B cell (primary cell): ENCODE data around the gene PAIP1. TPM values are rescaled to one million over a fixed set of nuclear protein-coding genes. Genes with fewer than 3 reads are reported as not detected.
A peak's percentile ranks its signal among the peaks of the same experiment; 100 is the strongest.

ENCODE experiments used
- ATAC-seq: fragments of 200-7000 bp; cut with Tn5 transposase; one replicate; pipeline ENCODE4 v1.10.0; 2021; ENCODE audit warnings: low read depth, mild to moderate bottlenecking, moderate number of reproducible peaks, moderate library complexity
- CTCF ChIA-PET: fragments of 350-600 bp; sonication (Branson Sonifier 250); formaldehyde crosslinking; loops from one replicate; lab custom pipeline; 2021; ENCODE audit warnings: antibody characterized with exemption, inconsistent platforms; lab: Charles Lee
- POLR2A ChIA-PET: fragments of 350-600 bp; sonication (Branson Sonifier 250); formaldehyde crosslinking; loops from one replicate; lab custom pipeline; 2021; ENCODE audit warnings: antibody characterized with exemption; lab: Charles Lee
- DNase-seq: peaks from one replicate; pipeline ENCODE4 v3.0.0; 2013
- H2AFZ ChIP-seq: 2 replicates; pipeline ENCODE4 v1.6.1; 2012; ENCODE audit warnings: mild to moderate bottlenecking, low read depth, low read length; ENCODE audit not compliant: insufficient read depth, poor library complexity, severe bottlenecking
- H3K27ac ChIP-seq, 2 donors: 1 replicate in 1 of 2; 2 replicates in 1 of 2; pipeline ENCODE4 v1.5.1; 2012 to 2013; ENCODE audit warnings: low read length in 2 of 2, mild to moderate bottlenecking in 2 of 2, moderate library complexity in 1 of 2
- H3K27me3 ChIP-seq, 4 experiments: fragments of 200-600 bp in 1 of 4; sonication (generic) in 1 of 4; replicated peaks in 1 of 4; 1 replicate in 2 of 4; 2 replicates in 2 of 4; pipeline versions ENCODE4 v1.6.1 to v1.7.0; 2013 to 2016; ENCODE audit warnings: low read length in 3 of 4, mild to moderate bottlenecking in 2 of 4, mixed read lengths in 1 of 4, moderate library complexity in 1 of 4; ENCODE audit not compliant: insufficient read depth in 4 of 4, control insufficient read depth in 3 of 4; ENCODE audit errors: control extremely low read depth in 1 of 4
- H3K36me3 ChIP-seq, 2 experiments: replicated peaks in 1 of 2; 1 replicate in 1 of 2; 2 replicates in 1 of 2; pipeline versions ENCODE4 v1.6.1 to v1.7.1; 2013; ENCODE audit warnings: low read length in 1 of 2; ENCODE audit not compliant: insufficient read depth in 2 of 2, control insufficient read depth in 1 of 2; ENCODE audit errors: control extremely low read depth in 1 of 2, extremely low read depth in 1 of 2
- H3K4me1 ChIP-seq, 2 donors: fragments of 200-600 bp in 1 of 2; sonication (generic) in 1 of 2; 1 replicate in 1 of 2; 2 replicates in 1 of 2; pipeline versions ENCODE4 v1.5.1 to v1.6.1; 2013 to 2017; ENCODE audit warnings: low read length in 2 of 2; ENCODE audit not compliant: control insufficient read depth in 2 of 2, insufficient read depth in 2 of 2
- H3K4me2 ChIP-seq: replicated peaks from 2 replicates; pipeline ENCODE3; 2012; ENCODE audit warnings: mild to moderate bottlenecking, low read depth, low read length; ENCODE audit not compliant: poor library complexity, severe bottlenecking
- H3K4me3 ChIP-seq, 5 experiments: fragments of 200-600 bp in 1 of 5; sonication (generic) in 1 of 5; 1 replicate in 3 of 5; 2 replicates in 2 of 5; pipeline versions ENCODE4 v1.5.1 to v1.7.0; 2011 to 2016; ENCODE audit warnings: low read length in 4 of 5, mild to moderate bottlenecking in 4 of 5, low read depth in 2 of 5, control low read depth in 1 of 5, moderate library complexity in 1 of 5; ENCODE audit not compliant: insufficient read depth in 1 of 5; ENCODE audit errors: control extremely low read depth in 1 of 5, extremely low read depth in 1 of 5
- H3K79me2 ChIP-seq: fragments of 200-600 bp; sonication (generic); one replicate; pipeline ENCODE4 v1.6.0; 2016; ENCODE audit warnings: low read length; ENCODE audit not compliant: control insufficient read depth, insufficient read depth
- H3K9ac ChIP-seq: fragments of 200-600 bp; sonication (generic); 2 replicates; pipeline ENCODE4 v1.6.1; 2017; ENCODE audit warnings: mild to moderate bottlenecking, low read length, moderate library complexity
- H3K9me3 ChIP-seq, 3 donors: one replicate each; pipeline versions ENCODE4 v1.6.1 to v1.7.1; 2013; ENCODE audit warnings: low read length in 2 of 3; ENCODE audit not compliant: control insufficient read depth in 2 of 3, insufficient read depth in 1 of 3; ENCODE audit errors: control extremely low read depth in 1 of 3
- H4K20me1 ChIP-seq: 2 replicates; pipeline ENCODE4 v1.6.0; 2012; ENCODE audit warnings: mild to moderate bottlenecking, low read length; ENCODE audit not compliant: insufficient read depth, control insufficient read depth, poor library complexity, severe bottlenecking
- H3K27ac Mint-ChIP-seq: one replicate; pipeline ENCODE4 v1.8.0; 2021; ENCODE audit warnings: mixed read lengths
- H3K27me3 Mint-ChIP-seq: one replicate; pipeline ENCODE4 v1.8.0; 2021; ENCODE audit warnings: mixed read lengths
- H3K4me1 Mint-ChIP-seq: one replicate; pipeline ENCODE4 v1.8.0; 2021; ENCODE audit warnings: mixed read lengths
- H3K4me3 Mint-ChIP-seq: one replicate; pipeline ENCODE4 v1.8.0; 2021; ENCODE audit warnings: mixed read lengths
- H3K9me3 Mint-ChIP-seq: one replicate; pipeline ENCODE4 v1.8.0; 2022; ENCODE audit warnings: mixed read lengths; ENCODE audit not compliant: insufficient read depth
- CTCF ChIP-seq: fragments of 200-600 bp; IDR thresholded peaks from one replicate; pipeline ENCODE4 v1.8.0; 2022; ENCODE audit warnings: antibody characterized with exemption, mild to moderate bottlenecking
- EZH2 ChIP-seq: IDR thresholded peaks from 2 replicates; pipeline ENCODE4 v1.6.1; 2012; ENCODE audit warnings: borderline replicate concordance, low read depth, mild to moderate bottlenecking, moderate library complexity, low read length; ENCODE audit not compliant: insufficient read depth, poor library complexity, severe bottlenecking
- WGBS: methylation state at CpG from one replicate; pipeline ENCODE4 v1.1.5; 2013; ENCODE audit warnings: missing lambda C conversion rate; ENCODE audit not compliant: insufficient coverage; 5-methylcytosine and 5-hydroxymethylcytosine counted together
- intact Hi-C: fragments of 100-400 bp; cut with micrococcal nuclease; formaldehyde crosslinking; loops from one replicate; pipeline ENCODE4 v1.10.0; 2022
- polyA plus RNA-seq: library from polyadenylated mRNA; depleted of rRNA; stranded (reverse); fragments of >200 nt; gene quantifications from 2 replicates; pipeline ENCODE4 v1.2.3, GENCODE V29; 2012
- total RNA-seq, 2 donors: library from RNA; stranded (reverse); fragments of 120-200 nt in 1 of 2; gene quantifications; 1 replicate in 1 of 2; 2 replicates in 1 of 2; pipeline versions ENCODE4 v1.2.3 to v1.2.4, GENCODE V29; 2013 to 2022

The PAIP1 gene
- total and polyA plus RNA-seq, 2 donors (not counting 1 experiment from before 2014, with no cell fraction given): 23.0 to 31.8 TPM

- no peaks in the 10 kb centered on the region for H3K27me3 ChIP-seq
- DNase-seq (peak; percentile 93), ATAC-seq (peak; percentile 99)
- under 1% methylated on average over 27 of the region's 35 CpGs for WGBS
- Mint-ChIP-seq H3K9me3 (no peaks in the 10 kb centered on the region), H3K27ac (peak within 1 kb of the TSS; percentile 88), H3K4me3 (peak within 1 kb of the TSS; percentile 94), H3K4me1 (peaks cover 23% of the 10 kb centered on the region), H3K27me3 (no peaks in the 10 kb centered on the region)
- H3K27ac ChIP-seq: peak within 1 kb of the TSS; percentile 85 to 93
- ChIA-PET CTCF (interaction anchor here (0.6 to 2.4 kb wide), 4 partner anchors 10 to 202 kb away, joined by 3 to 17 read pairs (median 4); partner anchors contain the start of genes HMGCS1 and TMEM267), POLR2A (interaction anchor here (0.8 to 1.6 kb wide), 4 partner anchors 30 to 394 kb away, joined by 3 to 30 read pairs (median 4); partner anchors contain the start of genes NNT, TMEM267 and ZNF131)
- peaks cover 21% of the 10 kb centered on the region for H3K79me2 ChIP-seq
- H3K9ac ChIP-seq: peak within 1 kb of the TSS; percentile 83
- H4K20me1 ChIP-seq: no peaks in the 10 kb centered on the region
- H3K4me2 ChIP-seq: peak within 1 kb of the TSS; percentile 77
- no peaks in the 10 kb centered on the region for H3K9me3 ChIP-seq
- H3K4me1 ChIP-seq: peaks cover 12 to 18% of the 10 kb centered on the region in 2 donors
- no peaks in the 10 kb centered on the region for H3K36me3 ChIP-seq
- H3K4me3 ChIP-seq: peak within 1 kb of the TSS; percentile 78 to 93 (median 88)
- TF ChIP-seq CTCF: no peak
- TF ChIP-seq EZH2: no peak
- intact Hi-C loops: loop anchor here (1.0 kb wide), 6 partner anchors 32 to 1293 kb away; partner anchors contain the start of genes HMGCS1, MRPS30, NNT and TMEM267
- H2AFZ ChIP-seq: peak within 1 kb of the TSS; percentile 89
Observed at GRCh38 chr5:43514816-43515677, 41.8 kb downstream of the PAIP1 start, which contains the start of gene C5orf34. C5orf34 (minus strand) TSS chr5:43515148; CDS start chr5:43509339, 5,809 bp downstream.
